Stimulated activated CD4-positive, alpha-beta T cell treated with anti-CD3 and anti-CD28 coated beads, Interleukin-4, amount 100 ng/mL, for 4 hours (primary cell): ENCODE measurements around the gene MORN3.
"Not testable (repeated sequence)": the region's sequence is repeated elsewhere in the genome, so short reads cannot be mapped to it uniquely, and the experiment has no call there.

Experiments used
- DNase-seq, 2 experiments: peaks; one replicate each; pipeline ENCODE4 v3.0.0-alpha.2; 2020

MORN3 gene

GRCh38 chr12:121689430-121689829, 20.0 kb upstream of the MORN3 start:
- no peak for DNase-seq

DNA sequence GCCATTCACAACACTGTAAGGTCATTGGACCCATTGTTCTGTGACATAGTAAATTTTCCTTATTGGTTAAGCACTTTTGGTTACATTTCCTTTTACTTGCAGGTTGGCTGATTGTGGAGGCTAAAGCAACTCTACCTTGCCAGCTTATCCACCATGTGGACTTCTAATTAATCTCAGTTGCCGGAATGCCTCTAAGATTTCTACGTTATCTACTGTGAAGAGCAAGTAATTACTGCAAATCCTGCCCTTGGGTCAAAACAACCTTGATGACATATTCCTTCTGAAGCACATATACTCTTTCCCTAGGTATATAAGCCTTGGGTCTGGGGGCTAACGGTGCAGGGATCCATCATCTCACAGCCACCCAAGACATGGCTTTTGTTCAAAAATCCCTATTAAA, 19.5 kb upstream of the MORN3 start:
- DNase-seq, result no peak

DNA sequence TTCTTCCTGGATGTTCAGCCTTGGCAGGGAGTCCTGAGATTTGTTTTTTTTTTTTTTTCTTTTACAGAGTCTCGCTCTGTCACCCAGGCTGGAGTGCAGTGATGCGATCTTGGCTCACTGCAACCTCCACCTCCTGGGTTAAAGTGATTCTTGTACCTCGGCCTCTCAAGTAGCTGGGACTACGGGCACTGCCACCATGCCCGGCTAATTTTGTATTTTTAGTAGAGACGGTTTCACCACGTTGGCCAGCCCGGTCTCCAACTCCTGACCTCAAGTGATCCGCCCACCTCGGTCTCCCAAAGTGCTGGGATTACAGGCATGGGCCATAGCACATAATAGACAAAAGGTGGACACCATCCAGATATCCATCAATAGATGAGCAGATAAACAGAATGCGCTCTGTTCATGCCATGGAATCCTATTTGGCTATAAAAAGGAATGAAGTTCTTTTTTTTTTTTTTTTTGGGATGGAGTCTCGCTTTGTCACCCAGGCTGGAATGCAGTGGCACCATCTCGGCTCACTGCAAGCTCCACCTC, 10.3 kb upstream of the MORN3 start:
- not testable (repeated sequence) for DNase-seq

GRCh38 chr12:121678716-121679300, 9.4 kb upstream of the MORN3 start:
- DNase-seq, result no peak

DNA sequence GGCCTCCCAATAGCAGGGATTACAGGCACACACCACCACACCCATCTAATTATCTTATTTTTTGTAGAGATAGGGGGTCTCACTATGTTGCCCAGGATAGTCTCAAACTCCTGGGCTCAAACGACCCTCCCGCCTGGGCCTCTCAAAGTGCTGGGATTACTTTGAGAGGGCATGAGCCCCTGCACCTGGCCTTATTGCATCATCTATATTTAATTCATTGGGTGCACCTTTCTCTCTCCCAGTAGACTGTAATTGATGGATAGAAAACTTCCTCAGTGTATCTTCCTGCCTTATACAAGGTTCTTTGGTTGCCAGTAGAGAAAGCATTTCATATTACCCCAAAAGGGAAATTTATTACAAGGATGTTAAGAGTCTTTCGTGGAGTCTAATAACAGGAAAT, 8.9 kb upstream of the MORN3 start:
- no peak for DNase-seq

DNA sequence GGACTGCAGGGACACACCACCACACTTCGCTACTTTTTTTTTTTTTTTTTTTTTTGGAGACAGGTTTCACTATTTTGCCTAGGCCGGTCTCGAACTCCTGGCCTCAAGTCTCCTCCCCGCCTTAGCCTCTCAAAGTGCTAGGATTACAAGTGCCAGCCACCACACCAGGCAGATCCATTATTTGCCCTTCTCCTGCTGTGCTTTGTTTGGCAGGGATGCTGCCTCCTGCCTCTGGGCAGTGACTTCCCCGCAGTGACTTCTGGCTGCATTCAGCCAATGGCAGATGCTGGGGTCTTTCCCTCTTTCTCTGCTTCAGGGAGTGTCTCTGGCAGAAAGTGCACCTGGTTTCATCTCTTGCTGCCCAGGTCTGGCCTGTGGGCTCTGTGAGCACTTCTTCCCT, 6.7 kb upstream of the MORN3 start:
- no peak for DNase-seq

DNA sequence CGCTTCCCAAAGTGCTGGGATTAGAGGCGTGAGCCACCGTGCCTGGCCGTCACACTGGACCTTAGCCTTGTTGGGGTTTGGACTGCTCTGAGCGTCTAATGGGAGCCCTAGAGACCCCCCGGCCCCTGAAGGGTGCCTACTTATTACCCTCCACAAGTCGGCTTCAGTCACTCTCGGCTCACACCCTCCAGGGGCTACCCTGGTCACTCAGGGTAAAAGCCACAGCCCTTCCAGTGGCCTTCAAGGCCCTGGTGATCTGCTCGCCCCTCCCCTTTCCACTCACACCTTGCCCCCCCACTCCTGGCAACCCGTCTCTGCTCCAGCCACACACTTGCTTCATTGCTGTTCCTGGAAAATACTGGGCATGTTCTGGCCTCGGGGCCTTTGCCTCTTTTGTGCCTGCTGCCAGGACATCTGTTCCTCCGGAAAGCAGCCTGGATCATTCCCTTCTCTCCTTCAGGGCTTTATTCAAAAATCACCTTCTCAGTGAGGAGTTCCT, 3.6 kb upstream of the MORN3 start:
- no peak for DNase-seq

- peak; percentile 52 for DNase-seq
Measured at GRCh38 chr12:121668750-121669520, 519 bp downstream of the MORN3 start.

- not testable (repeated sequence) for DNase-seq
Measured at GRCh38 chr12:121666829-121667228, 2.6 kb downstream of the MORN3 start.

DNA sequence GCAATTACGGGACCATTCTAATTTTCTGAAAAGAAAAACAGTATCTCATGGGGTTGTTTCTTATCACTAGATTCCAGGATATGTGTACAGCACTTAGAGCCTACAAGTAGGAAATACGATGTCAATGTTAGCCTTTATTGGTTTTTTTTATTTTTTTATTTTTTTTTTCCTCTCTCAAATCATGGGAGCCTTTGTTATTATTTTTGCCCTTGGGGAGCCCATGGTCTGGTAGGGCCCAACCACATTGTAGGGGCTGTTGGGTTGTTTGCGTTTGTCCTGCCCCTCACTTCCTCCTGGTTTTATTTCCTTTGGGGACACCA, 5.9 kb downstream of the MORN3 start:
- no peak for DNase-seq

GRCh38 chr12:121661353-121662105, 7.9 kb downstream of the MORN3 start:
- DNase-seq, result not testable (repeated sequence)

- no peak for DNase-seq
Measured at GRCh38 chr12:121657305-121658008, 12.0 kb downstream of the MORN3 start.

DNA sequence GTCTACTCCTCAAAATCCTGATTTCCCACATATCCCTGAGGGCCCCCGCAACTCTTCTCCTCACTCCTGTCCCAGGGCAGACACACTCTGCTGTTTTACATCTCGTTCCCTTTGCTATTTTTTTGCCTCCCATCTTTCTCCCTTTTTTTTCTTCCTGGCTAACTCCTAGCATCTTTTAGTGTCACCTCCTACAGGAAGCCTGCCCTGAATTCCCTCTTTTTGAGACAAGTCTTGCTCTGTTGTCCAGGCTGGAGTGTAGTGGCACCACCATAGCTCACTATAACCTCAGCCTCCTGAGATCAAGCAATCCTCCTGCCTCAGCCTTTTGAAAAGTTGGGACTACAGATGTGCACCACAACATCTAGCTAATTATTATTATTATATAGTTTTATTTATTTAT, 13.3 kb downstream of the MORN3 start:
- no peak for DNase-seq

GRCh38 chr12:121653999-121654398, 15.5 kb downstream of the MORN3 start:
- DNase-seq, result no peak

- DNase-seq, result no peak
Measured at GRCh38 chr12:121652767-121653497, 16.5 kb downstream of the MORN3 start.

DNA sequence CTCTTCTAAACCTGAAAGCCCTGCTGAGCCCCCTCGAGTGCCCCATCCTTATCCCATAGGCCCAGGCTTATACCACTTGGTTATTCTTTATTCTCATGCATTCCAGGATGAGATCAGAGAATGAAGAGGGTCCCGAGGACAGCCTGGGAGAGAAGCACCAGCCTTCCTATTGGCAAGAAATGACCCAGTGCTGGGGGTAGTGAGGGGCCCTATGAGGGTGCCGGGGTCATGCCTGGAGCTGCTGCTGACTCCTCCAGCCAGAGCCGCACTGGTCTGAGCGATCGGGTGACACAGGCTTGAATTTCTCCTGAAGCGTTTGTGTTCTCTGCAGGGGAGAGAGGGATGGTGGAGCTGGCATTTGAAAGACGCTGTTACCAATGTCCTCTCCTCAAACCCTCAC, 18.1 kb downstream of the MORN3 start:
- DNase-seq, result no peak

DNA sequence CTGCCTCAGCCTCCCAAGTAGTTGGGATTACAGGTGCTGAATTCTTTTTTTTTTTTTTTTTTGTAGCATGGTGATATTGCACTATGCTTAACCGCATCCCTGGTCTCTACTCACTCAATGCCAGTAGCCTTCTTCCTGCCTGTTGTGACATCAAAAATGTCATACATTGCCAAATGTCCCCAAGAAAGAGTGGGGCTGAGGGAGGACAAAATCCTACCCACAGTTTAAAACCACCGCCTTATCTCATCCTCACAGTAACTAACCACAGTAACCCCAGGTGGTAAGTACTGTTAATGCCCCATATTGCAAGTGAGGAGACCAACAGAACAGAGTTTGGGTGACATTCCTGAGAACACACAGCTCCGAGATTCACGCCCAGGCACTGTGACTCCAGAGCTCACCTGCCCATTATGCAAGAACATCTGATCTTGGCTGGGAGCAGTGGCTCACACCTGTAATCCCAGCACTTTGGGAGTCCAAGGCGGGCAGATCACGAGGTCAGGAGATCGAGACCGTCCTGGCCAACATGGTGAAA, 19.6 kb downstream of the MORN3 start:
- DNase-seq, result no peak

GRCh38 chr12:121649322-121649721, 20.1 kb downstream of the MORN3 start:
- no peak for DNase-seq

DNA sequence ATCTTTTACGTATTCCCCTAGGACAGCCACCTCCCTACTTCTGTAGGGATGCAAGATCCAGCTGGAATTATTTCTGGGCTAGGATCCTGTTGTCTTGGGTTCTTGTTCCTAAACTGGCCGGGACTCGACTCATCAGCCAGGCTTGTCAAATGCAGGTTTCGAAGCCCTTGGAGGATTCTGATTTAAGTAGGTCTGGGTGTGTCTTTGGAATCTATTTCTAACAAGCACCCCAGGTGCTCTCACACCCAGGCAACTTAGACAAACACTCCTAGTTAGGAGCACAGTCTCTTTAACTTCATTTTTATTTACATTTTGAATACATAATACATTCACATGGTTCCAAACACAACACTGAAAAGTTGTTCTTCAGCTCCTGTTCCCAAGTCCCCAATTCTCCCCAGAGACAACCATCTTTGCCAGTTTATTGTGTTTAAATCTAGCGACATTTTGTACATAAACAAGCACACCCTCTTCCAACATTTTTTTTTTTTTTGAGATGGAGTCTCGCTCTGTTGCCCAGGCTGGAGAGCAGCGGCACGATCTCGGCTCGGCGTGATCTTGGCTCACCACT, 20.9 kb downstream of the MORN3 start:
- DNase-seq, result no peak

- no peak for DNase-seq
Measured at GRCh38 chr12:121641343-121641630, 28.2 kb downstream of the MORN3 start.

- DNase-seq, result no peak
Measured at GRCh38 chr12:121638298-121639202, 30.9 kb downstream of the MORN3 start.
